HG03159 (cell line): ENCODE data around the gene NARF.
"Not testable (repeated sequence)": the region's sequence is repeated elsewhere in the genome, so short reads cannot be mapped to it uniquely, and the experiment has no call there.

Experiments
- ATAC-seq: cut with Tn5 transposase; IDR thresholded peaks from one replicate; pipeline ENCODE4 v1.9.1; 2021; ENCODE audit warnings: mild to moderate bottlenecking, moderate library complexity; ENCODE audit not compliant: unreplicated experiment

NARF gene

GRCh38 chr17:82529914-82530300, 71.4 kb downstream of the NARF start:
- no peak for ATAC-seq

- ATAC-seq: no peak
Observed at GRCh38 chr17:82531431-82531881, 72.9 kb downstream of the NARF start.

- no peak for ATAC-seq
Observed at GRCh38 chr17:82534401-82534812, 75.9 kb downstream of the NARF start.

- ATAC-seq: no peak
Observed at GRCh38 chr17:82536512-82537201, 78.1 kb downstream of the NARF start.

- not testable (repeated sequence) for ATAC-seq
Observed at GRCh38 chr17:82537228-82537627, 78.7 kb downstream of the NARF start.

GRCh38 chr17:82539076-82539475, 80.5 kb downstream of the NARF start:
- not testable (repeated sequence) for ATAC-seq
